ENCODE measurements around the gene C5orf58. TPM values are rescaled to one million over a fixed set of nuclear protein-coding genes. Genes with fewer than 3 reads are reported as not detected.

The C5orf58 gene
- total and polyA plus RNA-seq, 2 donors (not counting 1 experiment from before 2014, with no cell fraction given): not detected

DNA sequence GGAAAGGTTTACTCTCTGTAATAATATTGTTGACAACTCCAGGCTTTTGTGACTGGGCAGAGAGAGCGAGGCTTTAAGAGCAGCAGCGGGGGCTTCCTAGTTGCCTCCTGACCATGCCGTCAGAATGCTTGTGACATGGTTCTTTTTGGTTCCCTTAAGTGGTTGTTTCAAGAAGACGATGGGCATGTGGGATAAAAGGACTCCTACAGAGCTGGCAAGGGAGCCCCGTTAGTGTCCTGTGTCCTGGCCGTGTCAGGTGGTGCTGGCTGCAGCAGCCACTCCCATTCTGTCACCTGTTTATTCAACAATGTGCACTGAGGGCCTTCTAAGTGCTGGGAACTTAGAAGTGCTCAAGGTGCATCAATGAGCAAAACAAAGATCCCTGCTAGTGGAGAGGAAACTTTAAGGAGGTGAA lies 45.1 kb downstream of the C5orf58 start:
- H3K4me1 ChIP-seq (ENCODE audit: control insufficient read depth, extremely low read depth, insufficient read depth, low read length): no peaks in the 10 kb centered on the region
- no peaks in the 10 kb centered on the region for H3K27me3 ChIP-seq (ENCODE audit: control insufficient read depth, insufficient read depth, low read length)
- no peak overlapping the region for H3K9ac ChIP-seq (ENCODE audit: insufficient read depth, low read length)
- H3K4me3 ChIP-seq (replicated peaks in 1 of 4; ENCODE audit: control extremely low read depth in 1 of 4, insufficient read depth in 1 of 4, low read depth in 3 of 4, low read length in 4 of 4): no peak overlapping the region
- no peaks in the 10 kb centered on the region for H4K20me1 ChIP-seq (ENCODE audit: control insufficient read depth, extremely low read depth, insufficient read depth, low read length)
- H3K79me2 ChIP-seq (ENCODE audit: control insufficient read depth, insufficient read depth, low read length): no peaks in the 10 kb centered on the region
- TF ChIP-seq EZH2 (IDR thresholded peaks at IDR 0.05; ENCODE audit: low read length, missing control alignments) (no peak), CTCF (conservative IDR thresholded peaks at IDR 0.05 in 1 of 2, IDR thresholded peaks at IDR 0.05 in 1 of 2; ENCODE audit: low read depth in 1 of 2, low read length in 2 of 2) (no peak)
- H3K9me3 ChIP-seq (ENCODE audit: control insufficient read depth, insufficient read depth, low read depth, low read length): no peaks in the 10 kb centered on the region
- H3K4me2 ChIP-seq (ENCODE audit: extremely low read depth, insufficient read depth, low read length): no peak overlapping the region
- no peak overlapping the region for H2AFZ ChIP-seq (ENCODE audit: low read length)
- H3K27ac ChIP-seq (ENCODE audit: insufficient read depth, low read length): no peak overlapping the region
- DNase-seq (ENCODE audit: low read depth in 2 of 2): no peak
- no peaks in the 10 kb centered on the region for H3K36me3 ChIP-seq (ENCODE audit: control insufficient read depth, insufficient read depth, low read length)

GRCh38 chr5:170278611-170279458 lies 46.0 kb downstream of the C5orf58 start:
- no peaks in the 10 kb centered on the region for H3K36me3 ChIP-seq (ENCODE audit: control insufficient read depth, insufficient read depth, low read length)
- H4K20me1 ChIP-seq (ENCODE audit: control insufficient read depth, extremely low read depth, insufficient read depth, low read length): no peaks in the 10 kb centered on the region
- H3K27me3 ChIP-seq (ENCODE audit: control insufficient read depth, insufficient read depth, low read length): no peaks in the 10 kb centered on the region
- H3K4me3 ChIP-seq (replicated peaks in 1 of 4; ENCODE audit: control extremely low read depth in 1 of 4, insufficient read depth in 1 of 4, low read depth in 3 of 4, low read length in 4 of 4): no peak overlapping the region
- H2AFZ ChIP-seq (ENCODE audit: low read length): no peak overlapping the region
- DNase-seq (ENCODE audit: low read depth in 2 of 2): no peak
- H3K4me1 ChIP-seq (ENCODE audit: control insufficient read depth, extremely low read depth, insufficient read depth, low read length): no peaks in the 10 kb centered on the region
- H3K9ac ChIP-seq (ENCODE audit: insufficient read depth, low read length): no peak overlapping the region
- no peak for TF ChIP-seq EZH2 (IDR thresholded peaks at IDR 0.05; ENCODE audit: low read length, missing control alignments)
- no peaks in the 10 kb centered on the region for H3K79me2 ChIP-seq (ENCODE audit: control insufficient read depth, insufficient read depth, low read length)
- no peak overlapping the region for H3K27ac ChIP-seq (ENCODE audit: insufficient read depth, low read length)
- H3K4me2 ChIP-seq (ENCODE audit: extremely low read depth, insufficient read depth, low read length): no peak overlapping the region
- H3K9me3 ChIP-seq (ENCODE audit: control insufficient read depth, insufficient read depth, low read depth, low read length): no peaks in the 10 kb centered on the region

- no peaks in the 10 kb centered on the region for H3K36me3 ChIP-seq (ENCODE audit: control insufficient read depth, insufficient read depth, low read length)
- no peak for TF ChIP-seq CTCF (conservative IDR thresholded peaks at IDR 0.05 in 1 of 2, IDR thresholded peaks at IDR 0.05 in 1 of 2; ENCODE audit: low read depth in 1 of 2, low read length in 2 of 2)
- no peak for TF ChIP-seq EZH2 (IDR thresholded peaks at IDR 0.05; ENCODE audit: low read length, missing control alignments)
- H4K20me1 ChIP-seq (ENCODE audit: control insufficient read depth, extremely low read depth, insufficient read depth, low read length): no peaks in the 10 kb centered on the region
- H3K4me1 ChIP-seq (ENCODE audit: control insufficient read depth, extremely low read depth, insufficient read depth, low read length): no peaks in the 10 kb centered on the region
- no peak overlapping the region for H3K9ac ChIP-seq (ENCODE audit: insufficient read depth, low read length)
- H3K4me3 ChIP-seq (replicated peaks in 1 of 4; ENCODE audit: control extremely low read depth in 1 of 4, insufficient read depth in 1 of 4, low read depth in 3 of 4, low read length in 4 of 4): no peak overlapping the region
- H3K79me2 ChIP-seq (ENCODE audit: control insufficient read depth, insufficient read depth, low read length): no peaks in the 10 kb centered on the region
- H3K4me2 ChIP-seq (ENCODE audit: extremely low read depth, insufficient read depth, low read length): no peak overlapping the region
- no peak overlapping the region for H3K27ac ChIP-seq (ENCODE audit: insufficient read depth, low read length)
- H3K9me3 ChIP-seq (ENCODE audit: control insufficient read depth, insufficient read depth, low read depth, low read length): no peaks in the 10 kb centered on the region
- no peak for DNase-seq (ENCODE audit: low read depth in 2 of 2)
- no peak overlapping the region for H2AFZ ChIP-seq (ENCODE audit: low read length)
- H3K27me3 ChIP-seq (ENCODE audit: control insufficient read depth, insufficient read depth, low read length): no peaks in the 10 kb centered on the region
Observed at GRCh38 chr5:170279459-170279817, 46.7 kb downstream of the C5orf58 start.
